Sigmoid colon (tissue), 7 donors: ENCODE results near the gene TMEM225B. TPM values are rescaled to one million over a fixed set of nuclear protein-coding genes. Genes with fewer than 3 reads are reported as not detected.

Experiments used
- DNase-seq: peaks from one replicate; pipeline ENCODE4 v3.0.0-alpha.2; 2019
- H3K27ac ChIP-seq, 4 donors: fragments of 200-600 bp; sonication (generic); one replicate each; pipeline ENCODE4 v1.5.1; 2016 to 2019; ENCODE audit warnings: mild to moderate bottlenecking in 1 of 4
- H3K27me3 ChIP-seq, 3 donors: fragments of 200-600 bp; sonication (generic); one replicate each; pipeline ENCODE4 v1.5.1; 2019; ENCODE audit warnings: mild to moderate bottlenecking in 1 of 3
- H3K36me3 ChIP-seq, 4 donors: fragments of 200-600 bp; sonication (generic); one replicate each; pipeline ENCODE4 v1.5.1; 2016 to 2019
- H3K4me1 ChIP-seq, 4 donors: fragments of 200-600 bp; sonication (generic); one replicate each; pipeline ENCODE4 v1.5.1; 2017 to 2019
- H3K4me3 ChIP-seq, 4 donors: fragments of 200-600 bp; sonication (generic); one replicate each; pipeline ENCODE4 v1.5.1; 2017 to 2019; ENCODE audit warnings: mild to moderate bottlenecking in 2 of 4, moderate library complexity in 1 of 4
- H3K9me3 ChIP-seq, 4 donors: fragments of 200-600 bp in 3 of 4; sonication (generic) in 3 of 4; one replicate each; pipeline versions ENCODE4 v1.5.1 to v1.6.1; 2013 to 2019
- CTCF ChIP-seq, 4 experiments: fragments of 450-650 bp in 3 of 4; fragments of 200-600 bp in 1 of 4; IDR thresholded peaks; one replicate each; pipeline ENCODE4 v1.5.1; 2016 to 2019; ENCODE audit warnings: antibody characterized with exemption in 4 of 4, mild to moderate bottlenecking in 3 of 4, moderate library complexity in 2 of 4
- EP300 ChIP-seq, 4 donors: sonication (generic); formaldehyde crosslinking; IDR thresholded peaks; one replicate each; pipeline ENCODE4 v1.6.1; 2017; ENCODE audit warnings: antibody characterized with exemption in 4 of 4
- POLR2A ChIP-seq, 2 donors: fragments of 450-650 bp; IDR thresholded peaks; one replicate each; pipeline ENCODE4 v1.6.1; 2016; ENCODE audit warnings: antibody characterized with exemption in 2 of 2, mild to moderate bottlenecking in 2 of 2, moderate library complexity in 2 of 2
- POLR2AphosphoS5 ChIP-seq, 4 donors: sonication (generic); formaldehyde crosslinking; IDR thresholded peaks; one replicate each; pipeline ENCODE4 v1.6.1; 2017; ENCODE audit warnings: antibody characterized with exemption in 4 of 4
- WGBS, 2 donors: extraction: QIAGEN DNeasy Blood & Tissue Kit; methylation state at CpG; one replicate each; pipeline ENCODE4 v1.1.7; 2013; 5-methylcytosine and 5-hydroxymethylcytosine counted together
- intact Hi-C: fragments of 100-400 bp; cut with DNase I; formaldehyde crosslinking; loops from one replicate; pipeline ENCODE4 v1.15.1; 2023
- polyA plus RNA-seq, 3 donors: library from polyadenylated mRNA; stranded (reverse); fragments of 200-250 nt; gene quantifications; one replicate each; pipeline ENCODE4 v1.2.3, GENCODE V29; 2013
- total RNA-seq, 4 donors: library from RNA; depleted of rRNA; stranded (reverse); fragments of >200 nt; gene quantifications; one replicate each; pipeline ENCODE4 v1.1.0, GENCODE V29; 2016
- donor health status: healthy with polysubstance abuse.
- donor health status: Bipolar disorder and iron deficiency.
- donor health status: healthy.

Gene TMEM225B
- total and polyA plus RNA-seq, 7 donors = 0.38 to 1.8 (median 0.41) TPM; not detected in 4

GRCh38 chr7:99558306-99559174 lies 39.5 kb upstream of the TMEM225B start, which contains the start of gene ZNF655:
TSS of gene ZNF655 (plus strand) at chr7:99558642. CDS start at chr7:99560560, 1,918 bp downstream.
- Histone ChIP-seq H3K4me3 (peak within 1 kb of the TSS; percentile 61 to 97 (median 70)), H3K9me3 (no peaks in the 10 kb centered on the region), H3K4me1 (peaks cover 0 to 49% (median 45%) of the 10 kb centered on the region in 4 donors), H3K36me3 (peaks cover 24 to 51% (median 29%) of the 10 kb centered on the region in 4 donors), H3K27me3 (no peaks in the 10 kb centered on the region), H3K27ac (peak within 1 kb of the TSS; percentile 93 to 98 (median 96))
- intact Hi-C loops = loop anchor here (2.0 to 10.0 kb wide), 4 partner anchors 54 to 1304 kb away; partner anchors contain the start of genes ARPC1A, TECPR1 and ZKSCAN5
- DNase-seq = peak; percentile 97
- 0% methylated on average over 73 of the region's 73 CpGs for WGBS, 2 donors
- TF ChIP-seq POLR2AphosphoS5 (IDR thresholded peaks at IDR 0.05) (peak; percentile 83 to 94 (median 86)), EP300 (IDR thresholded peaks at IDR 0.05) (no peak), POLR2A (IDR thresholded peaks at IDR 0.05) (peak; percentile 75 to 80)

- Histone ChIP-seq H3K36me3 (peaks cover 29 to 54% (median 37%) of the 10 kb centered on the region in 4 donors), H3K27ac (peak overlapping the region; percentile 93 to 98 (median 96)), H3K4me1 (peaks cover 0 to 49% (median 45%) of the 10 kb centered on the region in 4 donors), H3K4me3 (peak overlapping the region; percentile 61 to 97 (median 70)), H3K9me3 (no peaks in the 10 kb centered on the region), H3K27me3 (no peaks in the 10 kb centered on the region)
- intact Hi-C loops = loop anchor here (2.0 to 10.0 kb wide), 4 partner anchors 55 to 1305 kb away; partner anchors contain the start of genes ARPC1A, TECPR1 and ZKSCAN5
- no peak for TF ChIP-seq POLR2AphosphoS5 (IDR thresholded peaks at IDR 0.05)
- no peak for TF ChIP-seq POLR2A (IDR thresholded peaks at IDR 0.05)
- TF ChIP-seq CTCF (IDR thresholded peaks at IDR 0.05) = no peak
- no peak for TF ChIP-seq EP300 (IDR thresholded peaks at IDR 0.05)
- no peak for DNase-seq
- 15 to 27% methylated on average over 31 of the region's 31 CpGs for WGBS, 2 donors
These were observed 38.7 kb upstream of the TMEM225B start for GRCh38 chr7:99559175-99559915.

GRCh38 chr7:99560834-99561736 lies 37.0 kb upstream of the TMEM225B start:
- Histone ChIP-seq H3K9me3 (no peaks in the 10 kb centered on the region), H3K27me3 (no peaks in the 10 kb centered on the region), H3K36me3 (peaks cover 29 to 60% (median 41%) of the 10 kb centered on the region in 4 donors), H3K27ac (peak overlapping the region in 1 of 4 donors; percentile 95), H3K4me3 (no peak overlapping the region), H3K4me1 (peaks cover 0 to 49% (median 45%) of the 10 kb centered on the region in 4 donors)
- intact Hi-C loops = no loop called here
- 94 to 95% methylated on average over 7 of the region's 7 CpGs for WGBS, 2 donors
- DNase-seq = no peak
- TF ChIP-seq EP300 (IDR thresholded peaks at IDR 0.05) = no peak
- TF ChIP-seq POLR2AphosphoS5 (IDR thresholded peaks at IDR 0.05) = no peak
- no peak for TF ChIP-seq POLR2A (IDR thresholded peaks at IDR 0.05)
- no peak for TF ChIP-seq CTCF (IDR thresholded peaks at IDR 0.05)

DNA sequence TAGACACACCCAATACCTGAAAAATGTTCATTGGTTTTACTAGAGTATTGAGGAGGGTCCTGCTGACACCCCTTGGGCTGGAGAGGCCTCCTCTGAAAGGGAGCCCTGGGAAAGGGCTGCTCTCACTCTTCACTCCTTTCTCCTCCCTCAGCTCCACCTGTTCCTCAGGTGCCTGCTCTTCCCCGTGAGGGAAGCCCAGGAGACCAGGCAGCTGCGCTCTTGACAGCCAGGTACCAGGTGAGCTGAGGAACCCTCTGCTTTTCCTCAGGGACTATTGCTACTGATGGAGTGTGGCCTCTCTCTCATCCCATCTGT lies 36.4 kb upstream of the TMEM225B start:
- Histone ChIP-seq H3K9me3 (no peaks in the 10 kb centered on the region), H3K27ac (no peak overlapping the region), H3K36me3 (peaks cover 29 to 63% (median 41%) of the 10 kb centered on the region in 4 donors), H3K4me1 (peaks cover 0 to 45% (median 41%) of the 10 kb centered on the region in 4 donors), H3K4me3 (no peak overlapping the region), H3K27me3 (no peaks in the 10 kb centered on the region)
- intact Hi-C loops = no loop called here
- TF ChIP-seq CTCF (IDR thresholded peaks at IDR 0.05) = no peak
- 97 to 100% methylated on average over 2 of the region's 2 CpGs for WGBS, 2 donors
- no peak for DNase-seq
